Breast epithelium (tissue), 4 donors: ENCODE data around the gene C6orf163. TPM values are rescaled to one million over a fixed set of nuclear protein-coding genes. Genes with fewer than 3 reads are reported as not detected.
"Not testable (repeated sequence)": the region's sequence is repeated elsewhere in the genome, so short reads cannot be mapped to it uniquely, and the experiment has no call there.

Experiments
- DNase-seq, 2 donors: peaks; one replicate each; pipeline ENCODE4 v3.0.0-alpha.2; 2019; ENCODE audit warnings: low spot score in 2 of 2
- H3K27ac ChIP-seq, 2 donors: fragments of 200-600 bp; sonication (generic) in 1 of 2; one replicate each; pipeline ENCODE4 v1.5.1; 2016 to 2019; ENCODE audit warnings: mild to moderate bottlenecking in 1 of 2
- H3K27me3 ChIP-seq, 2 donors: fragments of 200-600 bp; sonication (generic) in 1 of 2; one replicate each; pipeline versions ENCODE4 v1.5.1 to v1.6.0; 2017 to 2019; ENCODE audit warnings: control low read depth in 1 of 2, mild to moderate bottlenecking in 1 of 2
- H3K36me3 ChIP-seq: fragments of 200-600 bp; one replicate; pipeline ENCODE4 v1.5.1; 2019
- H3K4me1 ChIP-seq, 2 donors: fragments of 200-600 bp; sonication (generic); one replicate each; pipeline ENCODE4 v1.5.1; 2016 to 2019; ENCODE audit warnings: control low read depth in 1 of 2
- H3K4me3 ChIP-seq, 3 donors: fragments of 200-600 bp; sonication (generic); 1 replicate in 2 of 3; 2 replicates in 1 of 3; pipeline ENCODE4 v1.5.1; 2016 to 2019; ENCODE audit warnings: mild to moderate bottlenecking in 3 of 3, moderate library complexity in 2 of 3
- H3K9me3 ChIP-seq, 2 donors: fragments of 200-600 bp; sonication (generic) in 1 of 2; one replicate each; pipeline ENCODE4 v1.5.1; 2016 to 2019; ENCODE audit warnings: control low read depth in 1 of 2
- CTCF ChIP-seq, 3 donors: fragments of 450-650 bp; IDR thresholded peaks; one replicate each; pipeline ENCODE4 v1.5.1; 2016 to 2017; ENCODE audit warnings: antibody characterized with exemption in 3 of 3, mild to moderate bottlenecking in 3 of 3, moderate library complexity in 3 of 3
- POLR2A ChIP-seq: fragments of 450-650 bp; IDR thresholded peaks from one replicate; pipeline ENCODE4 v1.6.1; 2016; ENCODE audit warnings: antibody characterized with exemption, mild to moderate bottlenecking, moderate library complexity
- POLR2AphosphoS5 ChIP-seq, 3 donors: sonication (generic); formaldehyde crosslinking; IDR thresholded peaks; one replicate each; pipeline ENCODE4 v1.6.1; 2017; ENCODE audit warnings: antibody characterized with exemption in 3 of 3
- intact Hi-C: fragments of 100-400 bp; cut with DNase I; formaldehyde crosslinking; loops from one replicate; pipeline ENCODE4 v1.15.1; 2023; ENCODE audit warnings: low total_unique reads
- total RNA-seq, 3 donors: library from RNA; depleted of rRNA; stranded (reverse); fragments of >200 nt; gene quantifications; one replicate each; pipeline ENCODE4 v1.1.0, GENCODE V29; 2016

C6orf163 gene
- total RNA-seq, 3 donors from 2014 or later, result 3.5 to 6.2 (median 4.7) TPM

- no peak overlapping the region for H3K27ac ChIP-seq
- no peaks in the 10 kb centered on the region for H3K36me3 ChIP-seq
- H3K4me3 ChIP-seq, result no peak overlapping the region
- no peaks in the 10 kb centered on the region for H3K9me3 ChIP-seq
- H3K27me3 ChIP-seq, result no peaks in the 10 kb centered on the region
- TF ChIP-seq POLR2AphosphoS5 (IDR thresholded peaks at IDR 0.05) (no peak), CTCF (IDR thresholded peaks at IDR 0.05) (no peak)
- no peak for DNase-seq
- intact Hi-C loops, result no loop called here
- H3K4me1 ChIP-seq, result no peaks in the 10 kb centered on the region
Measured at GRCh38 chr6:87319271-87319987, 25.2 kb upstream of the C6orf163 start.

GRCh38 chr6:87322304-87323212 is 22.1 kb upstream of the C6orf163 start, which contains the start of gene SMIM8:
Gene SMIM8 (plus strand): TSS chr6:87322588. CDS start chr6:87337032, 14,444 bp downstream.
- peak; percentile 70 to 83 for DNase-seq
- Histone ChIP-seq H3K36me3 (no peaks in the 10 kb centered on the region), H3K27ac (peak within 1 kb of the TSS; percentile 76 to 83), H3K4me1 (no peaks in the 10 kb centered on the region), H3K9me3 (no peaks in the 10 kb centered on the region), H3K4me3 (peak within 1 kb of the TSS; percentile 89 to 97 (median 93)), H3K27me3 (no peaks in the 10 kb centered on the region)
- intact Hi-C loops, result no loop called here
- TF ChIP-seq POLR2AphosphoS5 (IDR thresholded peaks at IDR 0.05), result peak in 1 of 3 donors; percentile 64
- peak; percentile 61 to 93 (median 82) for TF ChIP-seq CTCF (IDR thresholded peaks at IDR 0.05)
- no peak for TF ChIP-seq POLR2A

- H3K4me3 ChIP-seq, intact Hi-C loops, H3K36me3 ChIP-seq, DNase-seq, H3K27me3 ChIP-seq, H3K4me1 ChIP-seq, H3K9me3 ChIP-seq, H3K27ac ChIP-seq: not testable (repeated sequence)
Measured at GRCh38 chr6:87323880-87324279, 20.7 kb upstream of the C6orf163 start.

GRCh38 chr6:87330961-87331360 is 13.7 kb upstream of the C6orf163 start:
- intact Hi-C loops, result no loop called here
- TF ChIP-seq CTCF (IDR thresholded peaks at IDR 0.05) (no peak), POLR2AphosphoS5 (IDR thresholded peaks at IDR 0.05) (no peak), POLR2A (no peak)
- no peak for DNase-seq
- H3K4me3 ChIP-seq, result no peak overlapping the region
- no peaks in the 10 kb centered on the region for H3K9me3 ChIP-seq
- no peak overlapping the region for H3K27ac ChIP-seq
- H3K4me1 ChIP-seq, result no peaks in the 10 kb centered on the region
- H3K27me3 ChIP-seq, result no peaks in the 10 kb centered on the region
- no peaks in the 10 kb centered on the region for H3K36me3 ChIP-seq

- Histone ChIP-seq H3K27ac (no peak overlapping the region), H3K4me3 (no peak overlapping the region), H3K36me3 (no peaks in the 10 kb centered on the region), H3K27me3 (no peaks in the 10 kb centered on the region), H3K4me1 (no peaks in the 10 kb centered on the region), H3K9me3 (no peaks in the 10 kb centered on the region)
- no peak for DNase-seq
- intact Hi-C loops, result no loop called here
- TF ChIP-seq CTCF (IDR thresholded peaks at IDR 0.05) (no peak), POLR2A (no peak), POLR2AphosphoS5 (IDR thresholded peaks at IDR 0.05) (no peak)
Measured at GRCh38 chr6:87333033-87333432, 11.6 kb upstream of the C6orf163 start.
